HepG2 (cell line): ENCODE results near the gene CHN2. TPM values are rescaled to one million over a fixed set of nuclear protein-coding genes. Genes with fewer than 3 reads are reported as not detected.
A peak's percentile ranks its signal among the peaks of the same experiment; 100 is the strongest.

Experiments
- ATAC-seq: fragments of 200-7000 bp; cut with Tn5 transposase; 3 replicates; pipeline ENCODE4 v1.9.1; 2020; ENCODE audit warnings: mild to moderate bottlenecking, moderate library complexity
- BruUV-seq: library from RNA; stranded (reverse); fragments of 400-500 nt; replicated peaks from 2 replicates; lab custom pipeline; 2021; lab: Mats Ljungman, UMichigan
- CTCF ChIA-PET: fragments of 300-600 bp; formaldehyde crosslinking; extraction: SDS; loops from one replicate; lab custom pipeline; 2021; ENCODE audit warnings: low total read pairs, inconsistent platforms, low intra/inter-chr PET ratio; lab: Yijun Ruan, JAX
- POLR2A ChIA-PET: fragments of 350-600 bp; sonication (Branson Sonifier 250); formaldehyde crosslinking; loops from one replicate; lab custom pipeline; 2020; ENCODE audit warnings: antibody characterized with exemption, inconsistent platforms; lab: Yijun Ruan, JAX
- DNase-seq: peaks from one replicate; pipeline ENCODE4 v3.0.0-alpha.2; 2015; ENCODE audit warnings: low spot score
- FAIRE-seq: peaks from 3 replicates; lab custom pipeline; 2011; peaks lifted over from hg19 to GRCh38; lab: Jason Lieb, UNC
- H2AFZ ChIP-seq: one replicate; pipeline ENCODE4 v1.6.1; 2011; ENCODE audit warnings: low read length, inconsistent platforms
- H3K27ac ChIP-seq: fragments of 300-600 bp; 3 replicates; pipeline ENCODE4 v1.8.0; 2011; ENCODE audit warnings: mixed run types, mild to moderate bottlenecking, mixed read lengths, low read length, inconsistent platforms; ENCODE audit not compliant: insufficient read depth; ENCODE audit errors: extremely low read length
- H3K27me3 ChIP-seq, 2 experiments: fragments of 200-600 bp in 1 of 2; 2 replicates in 1 of 2; 3 replicates in 1 of 2; pipeline versions ENCODE4 v1.6.0 to v1.8.0; 2011; ENCODE audit warnings: low read length in 2 of 2, mild to moderate bottlenecking in 2 of 2, moderate library complexity in 2 of 2, inconsistent platforms in 1 of 2; ENCODE audit not compliant: insufficient read depth in 2 of 2, control insufficient read depth in 1 of 2
- H3K36me3 ChIP-seq, 2 experiments: fragments of 200-600 bp in 1 of 2; replicated peaks in 1 of 2; 2 replicates in 1 of 2; 3 replicates in 1 of 2; pipeline versions ENCODE4 v1.5.1 to v1.8.0; 2011; ENCODE audit warnings: low read length in 2 of 2, inconsistent platforms in 1 of 2; ENCODE audit not compliant: insufficient read depth in 2 of 2, control insufficient read depth in 1 of 2
- H3K4me1 ChIP-seq: 2 replicates; pipeline ENCODE4 v1.5.1; 2012; ENCODE audit warnings: low read length, inconsistent platforms; ENCODE audit not compliant: insufficient read depth
- H3K4me2 ChIP-seq: 2 replicates; pipeline ENCODE4 v1.6.0; 2011; ENCODE audit warnings: low read depth, low read length, inconsistent platforms
- H3K4me3 ChIP-seq, 3 experiments: fragments of 200-600 bp in 1 of 3; sonication (generic), shearing (Covaris generic) in 1 of 3; replicated peaks in 1 of 3; 2 replicates each; pipeline ENCODE4 v1.5.1; 2011 to 2016; ENCODE audit warnings: low read length in 3 of 3, inconsistent platforms in 2 of 3, low read depth in 2 of 3, mild to moderate bottlenecking in 2 of 3, control low read depth in 1 of 3, mixed read lengths in 1 of 3; ENCODE audit not compliant: insufficient read depth in 1 of 3
- H3K79me2 ChIP-seq: one replicate; pipeline ENCODE4 v1.6.1; 2011; ENCODE audit warnings: low read length, inconsistent platforms; ENCODE audit not compliant: insufficient read depth
- H3K9ac ChIP-seq: 2 replicates; pipeline ENCODE4 v1.6.0; 2011; ENCODE audit warnings: mild to moderate bottlenecking, low read depth, low read length, inconsistent platforms; ENCODE audit not compliant: insufficient read depth
- H3K9me3 ChIP-seq: 2 replicates; pipeline ENCODE4 v1.5.1; 2012; ENCODE audit warnings: mild to moderate bottlenecking, low read length
- H4K20me1 ChIP-seq: 2 replicates; pipeline ENCODE4 v1.6.0; 2011; ENCODE audit warnings: inconsistent platforms, mild to moderate bottlenecking, low read length, moderate library complexity; ENCODE audit not compliant: insufficient read depth
- BRF2 ChIP-seq: sonication (generic); formaldehyde crosslinking; IDR thresholded peaks from 2 replicates; pipeline ENCODE4 v1.8.1; 2022; ENCODE audit warnings: mild to moderate bottlenecking, missing genetic modification reagents
- HOXD1 ChIP-seq: sonication (generic); formaldehyde crosslinking; IDR thresholded peaks from 2 replicates; pipeline ENCODE4 v1.5.0; 2020; ENCODE audit warnings: missing genetic modification reagents
- JUNB ChIP-seq: sonication (generic); formaldehyde crosslinking; IDR thresholded peaks from 2 replicates; pipeline ENCODE4 v1.8.0; 2022; ENCODE audit warnings: missing genetic modification reagents, mild to moderate bottlenecking, borderline replicate concordance
- KAT7 ChIP-seq: IDR thresholded peaks from 2 replicates; pipeline ENCODE4 v1.6.1; 2018; ENCODE audit warnings: borderline replicate concordance, missing compliant biosample characterization
- PAX8 ChIP-seq: sonication (generic); formaldehyde crosslinking; IDR thresholded peaks from 2 replicates; pipeline ENCODE4 v1.8.0; 2022; ENCODE audit warnings: mild to moderate bottlenecking, missing genetic modification reagents, borderline replicate concordance
- TSC22D2 ChIP-seq: sonication (generic); formaldehyde crosslinking; IDR thresholded peaks from 2 replicates; pipeline ENCODE4 v1.5.1; 2020; ENCODE audit warnings: missing genetic modification reagents, mild to moderate bottlenecking, borderline replicate concordance
- WGBS: methylation state at CpG from one replicate; pipeline ENCODE4 v1.1.6; 2017; ENCODE audit warnings: low lambda C conversion rate; 5-methylcytosine and 5-hydroxymethylcytosine counted together
- in situ Hi-C: cut with HindIII; loops from 2 replicates; pipeline ENCODE4 v1.10.0; 2017; ENCODE audit warnings: low pct_unique_long_range_greater_than_20kb; ENCODE audit not compliant: extremely low pct_ligation_motif_present
- intact Hi-C: fragments of 100-400 bp; cut with micrococcal nuclease; formaldehyde crosslinking; loops from one replicate; pipeline ENCODE4 v1.10.0; 2022; ENCODE audit not compliant: unreplicated experiment
- polyA plus RNA-seq, 8 experiments: library from polyadenylated mRNA; depleted of rRNA in 3 of 8; stranded (reverse) in 7 of 8; unstranded in 1 of 8; fragments of >200 nt; fragmentation: Illumina TruSeq in 4 of 8; extraction: Trizol in 4 of 8; gene quantifications; 2 replicates each; pipeline versions ENCODE4 v1.2.1 to v1.2.3, GENCODE V29; 2011 to 2016; ENCODE audit warnings: low read depth in 4 of 8, missing spikeins in 1 of 8, mixed read lengths in 1 of 8; ENCODE audit not compliant: insufficient read depth in 1 of 8
- total RNA-seq, 5 experiments: library from RNA; depleted of rRNA; stranded (reverse); fragments of >200 nt; fragmentation: Illumina TruSeq; extraction: Trizol; gene quantifications; 2 replicates each; pipeline ENCODE4 v1.2.3, GENCODE V29; 2016; ENCODE audit warnings: low read depth in 1 of 5

Gene CHN2
- total and polyA plus RNA-seq, 2 of the 13 experiments (the other 11 are each of a cell fraction or from before 2014, with no cell fraction given), result 23.5 to 30.5 TPM

GRCh38 chr7:29192811-29193210, 1.8 kb upstream of the CHN2 start:
- Histone ChIP-seq H3K27ac (peak overlapping the region; percentile 24), H4K20me1 (no peaks in the 10 kb centered on the region), H2AFZ (no peak overlapping the region), H3K9me3 (no peaks in the 10 kb centered on the region), H3K27me3 (no peaks in the 10 kb centered on the region; a peak in 1 of 5 replicates), H3K4me1 (peaks cover 74% of the 10 kb centered on the region), H3K36me3 (no peaks in the 10 kb centered on the region), H3K9ac (no peak overlapping the region; the same call in 1 of the 2 replicates), H3K4me3 (no peak overlapping the region), H3K79me2 (peaks cover 40% of the 10 kb centered on the region), H3K4me2 (0 out of 2 replicates have a peak overlapping the region, but pooled peaks have one; percentile 9)
- ATAC-seq, result no peak
- BruUV-seq, result no TSS peak
- POLR2A ChIA-PET, result interaction anchor here (1.4 to 5.9 kb wide), 5 partner anchors 12 to 76 kb away, joined by 3 to 42 read pairs (median 6); no protein-coding TSS in a partner anchor
- FAIRE-seq, result no peak
- CTCF ChIA-PET, result no interaction called here
- 91% methylated on average over 8 of the region's 8 CpGs for WGBS
- intact Hi-C loops, result loop anchor here (5.0 kb wide), 4 partner anchors 34 to 749 kb away; no protein-coding TSS in a partner anchor
- no peak for DNase-seq
- in situ Hi-C loops, result loop anchor here (5.0 kb wide), 1 partner anchor 144 kb away; no protein-coding TSS in a partner anchor
- TF ChIP-seq PAX8, result no peak
- TF ChIP-seq KAT7 (CRISPR knock-in tag), result no peak
- TF ChIP-seq TSC22D2, result no peak
- TF ChIP-seq JUNB, result no peak
- no peak for TF ChIP-seq HOXD1 (CRISPR knock-in tag)
- TF ChIP-seq BRF2 (CRISPR knock-in tag), result no peak
